NCI-H748 (cell line): ENCODE results near the gene CD81.

ENCODE experiments used
- DNase-seq: peaks from one replicate; lab custom pipeline; 2025; ENCODE audit not compliant: unreplicated experiment; lab: John Stamatoyannopoulos, UW

CD81 gene

DNA sequence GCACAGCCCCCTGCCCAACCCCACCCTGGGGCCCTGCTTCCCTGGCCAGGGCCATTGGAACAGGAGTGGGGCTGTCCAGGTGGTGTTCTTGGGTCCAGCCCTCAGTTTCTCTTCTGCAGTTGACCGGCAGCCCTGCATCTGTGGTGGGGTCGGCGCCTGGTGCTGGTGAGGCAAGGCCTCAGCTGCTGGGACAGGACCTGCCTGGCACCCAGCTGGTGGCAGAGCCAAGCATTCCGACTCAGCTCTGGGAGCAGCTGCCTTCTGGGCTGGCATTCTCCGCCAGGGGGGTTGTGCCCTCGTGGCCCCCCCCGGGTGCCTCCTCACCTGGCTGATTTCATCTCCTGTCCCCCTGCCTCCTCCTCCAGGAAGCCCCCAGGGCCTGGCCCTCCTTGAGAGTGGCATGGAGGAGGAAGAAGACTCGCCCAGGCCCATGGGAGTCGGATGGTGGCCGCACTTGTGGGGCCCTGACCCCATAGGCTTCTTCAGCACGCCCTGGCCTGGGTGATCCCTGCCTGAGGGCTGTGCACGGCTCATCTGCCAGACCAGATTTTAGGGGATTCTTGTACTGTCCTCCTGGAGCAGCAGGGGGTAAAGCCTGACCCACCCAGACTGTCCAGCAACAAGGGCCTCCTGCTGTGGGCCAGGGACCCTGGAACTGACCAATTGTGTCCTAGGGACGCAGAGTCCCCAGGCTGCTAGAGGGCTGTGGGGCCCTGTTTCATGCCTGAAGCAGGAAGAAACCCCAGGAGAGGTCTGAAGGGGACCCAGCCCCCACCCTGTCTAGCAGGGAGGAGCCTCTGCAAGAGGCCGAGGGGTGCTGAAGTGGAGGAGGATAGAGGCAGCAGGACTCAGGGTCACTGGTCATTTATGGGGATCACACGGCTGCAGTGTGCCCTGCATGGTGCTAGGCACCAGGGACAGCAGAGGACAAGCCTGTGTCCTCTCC is 11.6 kb downstream of the CD81 start:
- no peak for DNase-seq

DNA sequence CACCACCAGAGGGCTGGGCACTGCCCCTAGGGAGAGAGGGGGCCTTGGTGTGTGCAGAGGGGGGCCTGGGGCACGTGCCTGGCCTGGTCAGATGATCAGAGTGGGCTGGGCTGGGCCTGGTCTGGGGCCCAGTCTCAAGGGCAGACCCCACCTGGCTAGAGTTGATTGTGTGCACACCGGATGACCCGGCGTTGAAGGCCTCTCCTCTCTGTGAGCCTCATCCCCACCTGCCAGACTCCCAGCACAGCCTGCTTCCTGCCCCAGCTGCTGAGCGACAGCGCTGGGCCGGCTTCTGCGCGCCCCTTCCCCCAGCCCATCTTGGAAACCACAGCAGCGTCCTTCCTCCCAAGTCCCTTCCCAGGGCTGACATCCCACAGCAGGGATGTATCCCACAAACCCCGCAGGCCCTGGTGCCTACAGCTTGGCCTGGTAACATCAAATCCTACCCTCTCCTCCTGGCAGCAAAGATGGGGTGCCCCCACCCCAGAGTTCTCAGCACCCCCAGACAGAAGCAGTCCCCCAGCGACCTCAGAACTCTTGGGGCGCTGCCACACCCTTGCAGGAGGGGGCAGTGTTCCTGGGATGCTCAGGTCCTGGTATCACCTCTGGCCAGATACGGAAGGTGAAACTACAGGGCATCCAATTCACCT is 12.4 kb downstream of the CD81 start:
- no peak for DNase-seq

DNA sequence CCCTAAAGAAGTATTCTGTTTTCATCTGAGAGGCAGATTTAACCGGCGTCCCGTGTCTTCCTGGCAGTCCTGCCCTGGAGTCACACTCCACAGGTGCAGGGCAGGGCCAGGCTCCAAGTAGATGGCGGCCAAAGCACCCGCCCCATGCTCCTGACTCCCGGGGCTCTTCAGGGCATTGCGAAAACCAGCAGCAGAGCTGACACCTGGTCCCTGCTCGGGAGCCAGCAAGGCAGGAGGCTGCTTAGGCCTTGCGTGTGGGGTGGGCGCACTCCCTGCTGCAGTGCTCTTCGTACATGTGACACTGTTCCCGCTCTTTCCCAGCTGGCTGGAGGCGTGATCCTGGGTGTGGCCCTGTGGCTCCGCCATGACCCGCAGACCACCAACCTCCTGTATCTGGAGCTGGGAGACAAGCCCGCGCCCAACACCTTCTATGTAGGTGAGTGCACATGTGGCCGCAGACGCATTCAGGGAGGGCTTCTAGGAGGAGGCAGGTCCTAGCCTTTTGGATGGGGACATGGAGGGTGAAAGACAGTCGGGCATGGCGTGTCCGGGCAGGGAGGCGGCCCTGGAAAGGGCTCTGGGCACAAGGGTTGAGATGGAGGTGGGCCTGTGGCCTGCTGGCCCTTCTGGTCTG is 13.1 kb downstream of the CD81 start:
- no peak for DNase-seq

DNA sequence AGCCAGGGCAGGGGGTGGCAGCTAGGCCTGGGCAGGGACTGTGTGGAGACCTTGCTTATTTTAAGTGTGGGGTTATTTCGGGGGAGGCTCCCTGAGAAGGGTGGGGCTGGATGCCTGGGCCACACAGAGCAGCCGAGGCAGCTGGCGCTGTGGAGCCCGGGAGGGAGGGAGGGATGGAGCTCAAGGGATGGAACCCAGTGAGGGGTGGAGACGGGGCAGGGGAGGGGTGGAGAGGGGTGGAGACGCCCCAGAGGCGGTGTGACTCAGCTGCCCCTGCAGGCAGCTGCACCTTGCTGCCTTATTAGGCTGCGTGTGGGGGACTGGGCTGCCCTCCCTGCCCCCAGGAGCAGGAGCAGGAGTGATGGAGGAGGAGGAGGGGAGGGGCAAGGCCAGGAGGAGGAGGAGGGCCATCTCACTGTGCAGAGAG is 13.6 kb downstream of the CD81 start:
- DNase-seq, result no peak

DNA sequence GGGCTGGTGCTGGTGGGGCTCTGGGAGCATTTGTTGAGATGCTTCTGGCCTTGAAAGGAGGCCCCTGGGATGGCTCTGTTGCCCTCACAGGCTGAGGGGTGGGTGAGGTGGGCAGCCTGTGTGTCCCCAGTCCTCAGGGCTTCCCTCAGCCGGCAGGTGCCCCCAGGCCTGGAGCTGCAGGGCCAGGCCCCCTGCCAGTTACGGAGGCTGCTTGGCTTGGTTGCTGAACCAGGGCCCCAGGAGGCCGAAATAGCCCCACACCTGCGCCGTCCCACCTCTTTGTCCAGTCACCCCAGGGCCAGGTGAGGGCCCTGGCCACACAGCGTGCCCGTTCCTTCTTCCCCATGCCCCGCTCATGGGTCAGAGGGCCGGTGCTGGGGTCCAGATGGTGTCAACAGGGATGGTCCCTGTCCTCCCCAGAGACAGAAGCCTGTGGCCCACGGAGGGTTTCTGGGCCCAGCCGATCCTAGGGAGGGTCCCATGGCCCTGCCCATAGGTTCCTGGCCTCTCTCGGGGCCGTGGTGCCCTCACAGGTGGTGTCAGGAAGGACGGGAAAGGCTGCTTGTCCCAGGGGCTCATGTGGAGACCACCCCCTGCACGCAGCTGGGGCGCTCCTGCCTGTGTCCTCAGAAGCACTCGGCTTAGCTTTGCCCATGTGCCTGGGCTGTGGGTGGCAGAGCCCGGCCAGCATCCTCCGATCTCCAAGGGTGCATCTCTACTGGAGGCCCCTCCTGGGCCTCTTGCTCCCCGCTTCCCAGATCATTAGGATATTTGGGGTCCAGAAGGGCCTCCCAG is 14.3 kb downstream of the CD81 start:
- DNase-seq, result no peak

DNA sequence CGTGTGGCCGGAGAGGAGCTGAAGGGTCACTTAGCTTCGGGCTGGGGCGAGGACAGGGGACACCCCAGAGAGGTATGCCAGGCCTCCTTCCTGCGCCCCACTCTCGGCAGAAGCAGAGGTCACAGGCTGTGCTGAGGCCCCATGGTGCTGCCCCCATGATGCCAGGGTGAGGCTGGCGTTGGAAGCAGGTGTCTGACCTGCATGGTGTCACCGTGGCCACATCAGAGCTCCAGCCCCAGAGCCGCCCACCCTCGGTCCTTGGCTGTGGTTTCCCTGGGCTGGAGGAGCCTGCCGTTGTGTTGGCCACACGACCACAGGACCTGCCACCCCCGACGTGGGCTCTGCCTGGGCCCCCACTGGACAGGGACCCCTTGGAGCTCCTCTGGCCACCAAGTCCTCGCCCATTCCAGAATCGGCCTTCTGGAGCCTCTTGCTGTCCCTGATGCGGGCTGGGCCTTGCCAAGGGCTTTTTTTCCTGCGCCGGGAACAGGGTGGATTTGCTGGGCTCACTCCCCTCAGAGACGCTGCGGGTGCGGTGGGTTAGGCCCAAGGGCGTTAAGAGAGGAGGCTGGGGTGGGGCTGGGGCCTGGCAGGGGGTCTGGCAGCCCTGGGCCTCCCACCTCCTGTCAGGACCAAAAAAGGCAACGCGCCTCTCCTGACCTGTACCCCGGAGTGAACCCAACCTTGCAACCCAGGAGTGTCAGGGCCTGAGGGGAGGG is 15.3 kb downstream of the CD81 start:
- no peak for DNase-seq

DNA sequence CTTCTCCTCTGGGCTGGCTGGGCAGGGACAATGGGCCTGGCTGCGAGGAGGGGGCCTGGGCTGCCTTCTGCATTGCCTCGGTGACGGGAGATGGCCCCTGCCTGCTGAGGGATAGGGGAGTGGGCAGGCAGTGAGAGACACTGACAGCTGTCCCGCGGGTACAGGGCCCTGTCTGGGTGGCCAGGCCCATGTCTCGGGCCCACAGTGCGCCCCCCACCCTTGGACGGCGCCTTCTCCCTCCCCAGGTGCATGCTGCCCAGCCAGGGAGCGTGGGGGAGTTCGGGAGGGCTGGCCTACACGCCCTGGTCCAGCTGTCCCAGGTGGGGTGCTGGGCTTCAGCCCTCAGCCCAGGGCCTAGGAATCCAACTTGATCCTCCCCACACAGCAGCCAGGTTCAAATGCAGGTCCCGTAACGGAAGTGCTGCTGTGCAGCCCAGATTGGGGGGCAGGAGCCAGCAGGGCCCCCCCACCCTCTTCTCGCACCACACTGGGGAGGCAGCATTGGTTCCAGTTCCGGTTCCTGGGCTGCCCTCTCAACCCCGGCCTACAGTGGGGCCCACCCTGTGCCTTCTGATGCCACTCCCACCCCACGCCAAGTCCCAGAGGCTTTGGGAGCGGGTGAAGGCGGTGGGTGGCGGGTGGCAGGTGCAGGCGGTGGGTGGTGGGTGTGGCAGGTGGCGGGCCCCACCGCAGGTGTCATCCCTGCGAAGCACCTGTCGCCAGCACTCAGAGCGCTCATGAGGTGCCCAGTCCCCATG is 16.2 kb downstream of the CD81 start:
- DNase-seq, result no peak

DNA sequence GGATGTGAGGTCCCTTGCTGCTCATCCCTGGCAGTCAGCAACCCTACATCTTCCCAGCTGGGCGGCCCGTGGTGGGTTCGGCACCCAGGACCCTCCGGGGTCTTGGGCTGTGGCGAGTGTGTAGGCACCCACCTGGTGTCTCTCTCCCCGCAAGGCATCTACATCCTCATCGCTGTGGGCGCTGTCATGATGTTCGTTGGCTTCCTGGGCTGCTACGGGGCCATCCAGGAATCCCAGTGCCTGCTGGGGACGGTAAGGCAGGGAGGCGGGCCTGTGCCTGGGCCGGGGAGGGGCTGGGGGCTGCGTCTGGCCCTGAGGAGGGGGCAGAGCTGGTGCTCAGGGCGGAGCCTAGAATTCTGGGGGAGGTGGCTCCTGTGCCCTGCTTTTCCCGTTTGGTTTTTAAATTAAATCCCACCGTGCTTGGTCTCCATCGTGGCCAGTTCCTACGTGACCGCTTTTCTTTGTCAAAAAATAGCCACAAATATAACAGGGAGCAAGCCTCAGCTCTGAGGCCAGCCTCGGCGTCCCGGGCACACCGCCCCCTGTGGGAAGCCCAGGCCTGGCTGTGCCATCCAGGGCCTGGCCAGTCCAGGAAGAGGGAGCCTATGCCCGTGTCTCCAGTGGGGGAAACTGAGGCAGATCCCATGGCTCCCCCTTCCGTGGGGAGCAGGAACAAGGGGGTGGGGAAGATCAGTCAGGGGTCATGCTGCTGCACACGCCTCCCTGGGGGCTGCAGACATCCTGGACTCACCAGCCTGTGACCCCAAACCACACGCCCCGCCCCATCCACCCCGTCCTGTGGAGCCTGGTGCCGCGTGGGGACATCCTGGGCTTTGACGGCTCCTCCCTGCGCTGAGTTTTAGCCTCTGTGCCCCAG is 17.1 kb downstream of the CD81 start:
- no peak for DNase-seq

DNA sequence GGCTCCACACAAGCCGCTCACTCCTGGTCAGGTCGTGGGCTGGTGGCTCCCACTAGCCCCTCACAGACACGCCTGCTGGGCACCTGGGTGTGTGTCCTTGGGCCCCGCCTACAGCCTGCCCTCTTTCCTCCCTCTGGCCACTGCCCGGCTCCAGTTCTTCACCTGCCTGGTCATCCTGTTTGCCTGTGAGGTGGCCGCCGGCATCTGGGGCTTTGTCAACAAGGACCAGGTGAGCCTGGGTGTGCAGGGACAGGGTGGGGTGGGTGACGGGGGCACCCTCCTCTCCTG is 17.7 kb downstream of the CD81 start:
- no peak for DNase-seq

DNA sequence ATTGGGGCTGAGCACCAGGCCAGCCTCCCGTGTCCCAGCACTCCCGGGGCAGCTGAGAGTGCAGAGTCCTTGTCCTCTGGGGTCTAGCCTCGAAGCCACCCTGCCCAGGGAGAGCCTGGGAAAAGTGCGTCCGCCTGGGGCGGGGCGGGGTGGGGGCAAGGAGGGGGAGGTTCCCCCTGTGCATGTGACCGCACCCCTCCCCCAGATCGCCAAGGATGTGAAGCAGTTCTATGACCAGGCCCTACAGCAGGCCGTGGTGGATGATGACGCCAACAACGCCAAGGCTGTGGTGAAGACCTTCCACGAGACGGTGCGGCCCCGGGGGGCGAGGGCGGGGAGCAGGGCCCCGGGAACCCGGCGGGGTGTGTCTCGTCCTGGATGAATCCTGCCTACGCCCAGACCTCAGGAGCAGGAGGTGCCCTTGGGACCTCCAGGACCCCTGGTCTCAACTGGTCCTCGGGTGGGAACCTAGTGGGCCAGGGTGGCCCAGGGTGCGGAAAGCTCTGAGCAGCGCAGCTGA is 18.2 kb downstream of the CD81 start:
- no peak for DNase-seq

DNA sequence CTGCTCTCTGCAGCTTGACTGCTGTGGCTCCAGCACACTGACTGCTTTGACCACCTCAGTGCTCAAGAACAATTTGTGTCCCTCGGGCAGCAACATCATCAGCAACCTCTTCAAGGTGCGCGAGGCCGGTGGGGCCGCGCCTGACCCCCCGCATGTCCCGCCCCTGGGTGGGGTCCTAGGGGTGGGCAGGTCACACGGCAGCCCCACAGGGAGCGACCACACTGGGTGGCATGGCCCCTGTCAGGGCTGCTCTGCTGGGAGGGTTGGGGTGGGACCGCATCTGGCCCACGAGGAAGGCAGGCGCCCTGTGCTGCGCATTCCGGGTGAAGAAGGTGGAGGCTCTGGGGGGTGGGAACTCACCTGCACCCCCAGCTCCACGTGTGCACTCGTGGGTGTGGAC is 18.7 kb downstream of the CD81 start:
- no peak for DNase-seq

DNA sequence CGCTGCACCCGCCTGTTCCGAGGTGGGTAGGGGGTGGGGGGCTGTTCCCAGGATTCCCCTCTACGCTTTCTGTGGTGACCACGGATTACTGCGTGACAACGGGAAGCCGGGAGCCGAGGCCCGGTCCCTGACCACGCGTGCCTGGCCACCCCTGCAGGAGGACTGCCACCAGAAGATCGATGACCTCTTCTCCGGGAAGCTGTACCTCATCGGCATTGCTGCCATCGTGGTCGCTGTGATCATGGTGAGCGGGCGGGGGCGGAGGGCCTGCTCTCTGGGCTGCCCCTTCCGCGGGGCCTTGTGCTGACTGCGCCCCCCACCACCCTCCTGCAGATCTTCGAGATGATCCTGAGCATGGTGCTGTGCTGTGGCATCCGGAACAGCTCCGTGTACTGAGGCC is 19.4 kb downstream of the CD81 start:
- DNase-seq, result no peak

DNA sequence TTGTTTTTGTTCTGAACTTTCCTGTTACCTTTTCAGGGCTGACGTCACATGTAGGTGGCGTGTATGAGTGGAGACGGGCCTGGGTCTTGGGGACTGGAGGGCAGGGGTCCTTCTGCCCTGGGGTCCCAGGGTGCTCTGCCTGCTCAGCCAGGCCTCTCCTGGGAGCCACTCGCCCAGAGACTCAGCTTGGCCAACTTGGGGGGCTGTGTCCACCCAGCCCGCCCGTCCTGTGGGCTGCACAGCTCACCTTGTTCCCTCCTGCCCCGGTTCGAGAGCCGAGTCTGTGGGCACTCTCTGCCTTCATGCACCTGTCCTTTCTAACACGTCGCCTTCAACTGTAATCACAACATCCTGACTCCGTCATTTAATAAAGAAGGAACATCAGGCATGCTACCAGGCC is 19.9 kb downstream of the CD81 start:
- no peak for DNase-seq

DNA sequence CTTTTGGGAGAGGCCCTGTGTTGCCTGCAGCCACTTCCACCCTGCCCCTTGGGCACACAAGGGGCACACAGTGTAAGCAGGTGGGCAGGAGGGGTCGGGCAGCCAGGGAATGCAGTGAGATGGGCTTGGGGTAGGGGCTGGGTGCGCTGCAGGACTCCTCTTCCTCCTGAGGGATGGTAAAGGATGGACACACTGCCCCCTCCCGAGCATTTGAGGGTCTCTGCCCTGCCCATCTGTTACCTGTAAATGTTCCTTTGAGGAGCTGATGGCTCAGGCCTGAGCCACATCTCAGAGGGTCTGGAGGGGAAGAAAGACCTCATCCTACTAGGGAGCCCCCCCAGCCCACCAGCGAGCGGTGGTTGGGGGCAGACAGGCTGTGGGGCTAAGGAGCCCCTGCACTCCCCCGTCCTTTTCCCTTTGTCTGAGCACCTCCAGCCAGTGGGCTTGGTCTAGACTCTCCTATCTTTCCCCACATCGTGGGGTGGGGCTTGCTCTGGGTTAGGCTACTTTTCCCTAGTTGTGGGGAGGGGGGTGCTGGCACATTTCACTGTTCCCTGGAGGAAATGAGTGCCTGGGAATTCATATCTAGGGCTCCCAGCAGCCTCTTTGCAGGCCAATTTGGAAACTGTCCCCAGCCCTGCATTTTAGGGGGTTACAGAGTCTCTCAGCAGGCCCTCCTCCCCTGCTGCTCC is 21.7 kb downstream of the CD81 start:
- peak; percentile 24 for DNase-seq

DNA sequence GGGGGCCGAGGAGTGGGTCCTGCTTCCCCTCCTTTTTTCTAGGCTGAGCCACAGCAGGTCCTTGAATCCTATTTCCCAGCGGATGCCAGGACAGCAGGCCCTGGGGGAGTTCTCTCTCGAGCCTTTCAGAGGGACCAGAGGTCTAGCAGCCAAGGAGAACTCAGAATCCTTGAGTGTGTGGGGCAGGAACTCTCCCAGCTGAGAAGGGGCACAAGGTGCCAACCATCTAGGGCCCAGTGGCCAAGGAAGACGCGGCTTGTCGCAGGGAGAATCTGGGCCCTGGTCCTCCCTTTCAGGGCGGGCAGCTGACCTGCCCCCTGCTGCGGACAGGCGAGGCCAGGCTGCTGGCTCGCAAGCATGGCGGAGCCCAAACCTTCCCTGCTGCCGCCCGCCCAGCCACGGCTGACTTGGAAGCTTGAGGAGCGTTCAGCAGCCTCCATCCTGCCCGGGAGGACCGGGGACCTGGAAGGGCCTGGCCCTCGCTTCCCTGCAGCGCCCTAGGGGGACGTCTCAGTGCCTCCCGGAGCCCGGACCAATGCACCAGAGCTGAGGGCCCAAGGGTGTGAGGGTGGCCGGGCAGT is 22.5 kb downstream of the CD81 start:
- DNase-seq, result peak; percentile 54

DNA sequence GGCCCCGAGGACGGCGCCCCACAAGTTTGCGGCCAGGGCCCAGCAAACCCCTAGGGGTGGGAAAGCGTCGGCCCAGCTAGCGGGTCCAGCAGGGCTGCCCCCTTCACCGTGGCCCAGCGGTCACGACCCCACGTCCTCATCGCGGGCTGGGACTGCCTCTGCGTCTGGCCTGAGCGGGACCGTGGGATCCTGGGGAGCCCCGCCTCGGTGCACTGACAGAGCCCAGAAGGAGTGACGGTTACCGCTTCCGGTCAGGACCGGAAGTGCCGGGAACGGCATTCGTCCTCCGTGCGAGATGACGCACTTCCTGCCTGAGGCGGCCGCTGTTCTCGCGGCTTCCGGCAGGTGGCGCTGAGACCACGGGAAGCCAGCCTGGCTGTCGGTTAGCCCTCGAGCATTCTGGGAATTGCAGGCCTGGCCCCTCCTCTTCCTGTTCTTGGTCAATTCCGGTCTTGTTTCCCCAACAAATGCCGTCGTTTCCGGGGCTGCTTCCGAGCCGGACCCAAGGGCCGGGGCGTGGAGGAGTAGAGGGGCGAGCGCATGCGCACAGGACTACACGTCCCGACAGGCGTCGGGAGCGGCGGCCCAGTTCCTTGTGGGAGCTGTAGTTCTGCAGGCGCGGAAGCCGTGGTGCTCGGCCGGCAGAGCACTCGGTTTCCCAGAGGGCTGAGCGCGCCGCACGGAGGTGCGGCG is 23.1 kb downstream of the CD81 start, which contains the start of gene TSSC4:
TSS of gene TSSC4 (plus strand) at position 682 of the 693 bp plus-strand sequence. CDS start 1,884 bp downstream, outside the sequence.
- DNase-seq, result peak; percentile 100

DNA sequence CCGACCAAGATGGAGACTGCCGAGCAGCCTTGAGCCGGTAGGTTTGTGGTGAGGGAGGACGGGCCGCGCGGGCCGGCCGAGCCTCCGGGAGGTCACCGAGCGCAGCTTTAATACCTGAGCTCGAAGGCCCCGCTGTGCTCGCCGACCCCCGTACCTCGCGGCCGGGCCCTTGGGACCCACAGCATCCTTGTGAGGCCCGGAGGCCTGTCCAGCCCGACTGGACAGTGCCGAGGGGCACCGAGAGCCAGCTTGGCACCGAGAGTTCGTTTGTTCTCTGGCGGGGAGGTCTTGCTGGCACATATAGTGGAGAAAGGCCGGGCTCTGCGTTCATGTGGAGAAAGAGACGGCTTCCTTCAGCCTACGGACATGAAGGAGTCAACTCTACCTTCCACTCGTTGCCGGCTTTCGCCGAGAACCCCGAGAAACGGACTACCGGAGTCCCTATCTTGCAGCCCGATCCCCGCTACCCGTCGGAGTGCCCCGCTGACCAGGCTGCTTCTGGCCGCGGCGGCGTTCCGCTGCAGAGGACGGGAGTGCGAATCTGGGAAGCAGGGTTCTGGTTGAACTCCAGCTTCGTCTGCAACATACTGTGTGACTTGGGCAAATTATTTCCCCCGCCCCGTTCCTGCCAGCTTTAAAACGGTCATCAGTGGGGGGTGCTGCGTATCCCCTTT is 23.8 kb downstream of the CD81 start:
- DNase-seq, result no peak
